Limb (tissue), 2 donors: ENCODE measurements around the gene SORCS1.
"Not testable (repeated sequence)": the region's sequence is repeated elsewhere in the genome, so short reads cannot be mapped to it uniquely, and the experiment has no call there.

Experiments used
- DNase-seq, 2 donors: peaks; one replicate each; pipeline ENCODE4 v3.0.0-alpha.2; 2016; ENCODE audit errors: extremely low spot score in 2 of 2

SORCS1 gene

DNA sequence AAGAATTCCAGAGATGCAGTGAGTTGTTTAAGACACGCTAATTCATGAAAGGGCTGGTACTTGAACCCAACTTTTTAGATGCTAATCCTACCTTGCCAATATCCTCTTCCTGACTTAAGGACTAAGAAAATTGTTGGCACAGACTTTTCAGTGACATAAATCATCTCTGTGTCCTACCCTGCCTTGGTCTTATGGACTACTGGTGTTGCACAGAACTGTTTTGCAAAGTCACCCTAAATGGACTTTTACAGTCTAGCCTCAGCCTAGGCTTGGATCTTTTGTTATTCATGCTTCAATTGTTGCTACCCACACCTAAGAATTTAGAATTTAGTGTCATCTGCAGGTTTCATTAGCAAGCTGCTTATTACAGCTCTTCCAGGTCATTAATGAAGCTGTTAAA is 112.7 kb downstream of the SORCS1 start:
- DNase-seq: no peak

DNA sequence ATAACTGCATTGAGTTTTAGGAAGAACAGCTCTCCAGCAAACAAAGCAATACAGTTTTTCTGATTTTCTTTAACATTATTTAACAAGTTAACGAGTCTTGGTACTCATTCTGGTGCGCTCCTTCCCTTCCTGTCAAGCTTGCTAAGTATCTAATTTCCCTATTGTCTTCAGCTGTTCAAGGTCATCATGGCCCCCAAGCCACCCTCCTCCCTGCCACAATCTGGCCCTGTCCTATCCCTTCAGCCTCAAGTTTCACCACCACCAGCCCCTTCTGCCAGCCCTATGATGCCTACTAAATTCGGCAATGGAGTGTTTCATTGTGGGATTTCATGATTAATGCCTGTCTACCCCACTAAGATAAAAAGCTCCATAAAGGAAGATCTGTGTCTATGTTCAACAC is 121.0 kb downstream of the SORCS1 start:
- DNase-seq: no peak

DNA sequence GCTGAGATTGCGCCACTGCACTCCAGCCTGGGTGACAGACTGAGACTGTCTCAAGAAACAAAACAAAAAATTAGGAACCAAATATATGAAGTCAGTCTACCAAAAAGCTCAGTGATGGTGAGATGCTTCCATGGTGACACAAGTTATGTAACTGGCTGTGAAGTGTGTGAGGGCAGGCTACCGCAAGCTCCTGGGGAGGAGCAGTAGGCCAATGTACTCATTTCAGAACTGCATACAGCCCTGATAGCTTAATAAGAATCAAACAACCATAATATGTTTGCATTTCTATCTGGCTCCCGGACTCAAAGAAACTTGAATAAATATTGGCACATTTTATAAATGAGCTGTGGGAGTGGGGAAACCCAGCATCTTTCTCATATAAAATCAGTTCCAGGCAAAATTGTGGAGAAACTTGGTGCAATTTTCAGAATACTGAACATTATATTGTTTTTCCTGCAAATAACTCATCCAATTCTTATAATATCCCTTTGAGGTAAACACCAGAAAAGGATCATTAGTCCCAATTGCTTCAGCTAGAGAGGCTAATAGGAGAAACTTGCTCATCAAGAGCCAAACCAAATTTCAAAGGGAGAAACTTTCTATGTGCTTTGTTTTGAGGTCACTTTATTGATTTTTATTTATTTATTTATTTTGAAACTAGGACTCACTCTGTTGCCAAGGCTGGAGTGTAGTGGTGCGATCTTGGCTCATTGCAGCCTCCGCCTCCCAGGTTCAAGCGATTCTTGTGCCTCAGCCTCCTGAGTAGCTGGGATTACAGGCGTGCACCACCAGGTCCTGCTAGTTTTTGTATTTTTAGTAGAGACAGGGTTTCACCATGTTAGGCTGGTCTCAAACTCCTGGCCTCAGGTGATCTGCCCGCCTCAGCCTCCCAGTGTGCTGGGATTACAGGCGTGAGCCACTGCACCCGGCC is 127.0 kb downstream of the SORCS1 start:
- no peak for DNase-seq

GRCh38 chr10:107033799-107034422 is 130.6 kb downstream of the SORCS1 start:
- DNase-seq: no peak

- no peak for DNase-seq
Measured at GRCh38 chr10:107032700-107033401, 131.7 kb downstream of the SORCS1 start.

DNA sequence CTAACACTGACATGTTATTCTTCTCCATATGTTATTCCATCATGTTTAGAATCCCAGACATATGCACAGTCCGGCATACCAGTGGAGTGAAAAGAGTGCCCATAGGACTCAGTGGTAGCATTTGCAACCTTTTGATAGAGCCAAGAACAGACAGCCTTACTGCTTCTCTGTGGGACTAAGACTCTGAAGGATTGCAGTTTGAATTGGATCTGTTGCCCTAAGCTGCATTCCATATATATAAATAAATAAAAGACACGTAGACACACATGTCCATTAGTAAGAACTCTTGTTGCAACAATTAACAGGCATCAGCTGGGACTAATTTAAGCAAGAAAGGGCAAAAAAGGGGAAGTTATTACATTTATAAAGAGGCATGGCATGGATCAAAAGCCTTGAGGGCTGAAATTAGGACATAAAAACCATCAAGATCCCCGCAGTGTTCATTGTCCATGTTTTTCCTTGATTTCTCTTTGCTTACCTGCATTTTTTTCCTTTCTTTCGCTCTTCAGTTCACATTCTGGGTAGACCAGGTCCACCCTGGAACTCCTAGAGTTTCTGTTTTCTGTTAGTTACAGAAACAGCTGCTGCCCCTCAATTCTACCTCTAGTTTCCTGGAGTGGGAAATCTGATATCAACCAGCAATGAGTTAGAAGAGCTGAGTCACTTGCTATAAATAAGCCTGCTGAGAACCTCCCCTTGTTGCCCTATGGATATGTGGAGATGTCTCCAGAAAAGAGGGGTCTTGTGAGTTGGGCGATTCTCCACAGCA is 132.4 kb downstream of the SORCS1 start:
- DNase-seq: peak in 1 of 2 donors; percentile 63

DNA sequence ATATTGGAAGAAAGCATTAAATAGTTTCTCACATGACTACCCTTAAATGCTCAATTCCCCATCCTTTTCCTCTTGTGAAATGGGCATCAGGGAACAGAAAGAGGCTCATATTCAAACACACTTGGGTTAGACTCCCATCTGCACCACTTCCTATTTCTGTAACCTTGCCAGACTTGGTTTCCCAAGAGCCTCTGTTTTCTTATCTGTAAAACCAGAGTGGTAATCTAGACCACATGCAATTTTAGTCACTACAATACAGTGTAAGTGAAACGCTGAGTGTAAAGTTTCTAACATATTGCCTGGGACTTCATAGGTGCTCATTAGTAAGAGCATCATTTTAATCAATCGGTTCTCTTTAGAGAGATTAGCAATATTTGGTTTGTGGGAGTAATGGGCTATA is 136.3 kb downstream of the SORCS1 start:
- DNase-seq: no peak

DNA sequence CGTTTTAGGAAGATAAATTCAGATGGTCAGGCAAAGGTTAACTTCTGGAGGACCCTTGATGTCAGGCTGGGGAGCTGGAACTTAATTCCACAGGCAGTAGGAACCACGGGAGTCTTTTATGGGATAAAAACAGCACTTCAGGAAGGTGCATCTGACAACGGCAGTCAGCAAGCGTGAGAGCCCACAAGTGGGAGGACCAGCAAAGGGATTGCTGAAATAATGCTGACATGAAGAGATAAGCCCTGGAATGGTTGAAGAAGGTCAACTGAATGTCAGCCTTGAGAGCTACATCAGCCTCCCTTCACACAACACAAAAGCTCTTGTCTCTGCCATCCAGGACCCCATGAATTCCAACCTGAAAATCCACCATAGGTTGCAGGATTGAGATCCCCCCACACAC is 138.8 kb downstream of the SORCS1 start:
- DNase-seq: no peak

DNA sequence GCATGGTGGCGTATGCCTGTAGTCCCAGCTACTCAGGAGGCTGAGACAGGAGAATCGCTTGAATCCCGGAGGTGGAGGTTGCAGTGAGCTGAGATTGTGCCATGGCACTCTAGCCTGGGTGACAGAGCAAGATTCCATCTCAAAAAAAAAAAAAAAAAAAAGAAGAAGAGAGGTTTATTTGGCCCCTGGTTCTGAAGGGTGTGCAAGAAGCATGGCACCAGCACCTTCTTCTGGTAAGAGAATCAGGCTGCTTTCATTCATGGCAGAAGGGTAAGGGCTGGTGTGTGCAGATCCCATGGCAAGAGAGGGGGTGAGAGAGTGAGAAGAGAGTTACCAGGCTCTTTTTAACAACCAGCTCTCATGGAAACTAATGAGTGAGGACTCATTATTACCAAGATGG is 140.5 kb downstream of the SORCS1 start:
- DNase-seq: not testable (repeated sequence)

GRCh38 chr10:107022600-107023354 is 141.7 kb downstream of the SORCS1 start:
- no peak for DNase-seq

DNA sequence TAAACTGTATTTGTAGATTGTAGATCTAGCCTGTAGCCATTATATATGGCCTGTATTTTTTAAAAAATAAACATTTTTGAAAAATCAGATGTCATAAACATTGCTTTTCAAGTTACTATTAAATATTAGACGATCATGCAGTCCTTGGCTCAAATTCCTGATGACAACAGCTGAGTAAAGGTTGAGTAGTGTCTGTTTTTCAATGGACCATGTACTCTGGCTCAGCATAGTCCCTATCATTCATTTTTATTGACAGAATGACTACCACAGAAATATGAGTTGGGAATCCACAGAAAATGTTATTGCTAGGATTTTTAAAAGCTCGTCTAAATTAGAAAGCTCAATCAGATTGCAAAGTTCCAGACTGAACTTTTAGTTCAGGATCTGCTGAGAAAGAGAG is 145.4 kb downstream of the SORCS1 start:
- no peak for DNase-seq

DNA sequence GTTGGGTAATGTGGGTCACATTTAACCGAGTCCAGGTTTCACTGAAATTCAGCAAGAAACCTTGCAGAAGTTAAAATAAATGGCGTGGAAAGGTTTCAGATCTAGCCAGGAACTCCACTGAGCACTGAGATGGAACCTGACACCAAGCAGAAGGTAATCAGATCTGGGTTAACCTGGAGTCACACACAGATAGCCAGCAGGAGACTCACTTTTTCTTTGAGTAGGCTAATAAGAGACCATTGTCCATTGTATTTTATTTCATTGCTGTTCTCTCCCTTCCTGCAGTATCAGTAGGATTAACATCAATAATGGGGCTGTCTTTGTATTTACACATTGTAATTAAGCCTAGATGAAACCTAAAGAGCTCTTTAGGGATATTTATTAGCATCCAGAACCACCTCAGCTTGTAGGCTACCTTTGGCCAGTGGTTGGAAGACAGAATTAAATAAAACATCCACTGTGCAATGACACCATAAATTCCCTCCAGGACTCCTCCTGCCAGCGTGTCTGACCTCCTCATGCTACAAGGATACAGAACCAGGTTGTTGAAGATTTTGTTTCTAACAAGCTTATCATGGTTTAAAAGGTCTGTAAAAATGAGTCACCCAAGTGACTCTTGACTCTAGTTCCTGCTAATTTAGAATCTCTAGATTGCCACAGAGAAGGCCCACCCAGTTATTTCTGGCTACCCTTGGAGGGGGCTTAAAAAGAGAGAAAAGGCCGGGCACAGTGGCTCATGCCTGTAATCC is 151.1 kb downstream of the SORCS1 start:
- DNase-seq: no peak

- no peak for DNase-seq
Measured at GRCh38 chr10:107011992-107012391, 152.5 kb downstream of the SORCS1 start.

- DNase-seq: no peak
Measured at GRCh38 chr10:107011105-107011504, 153.4 kb downstream of the SORCS1 start.

- no peak for DNase-seq
Measured at GRCh38 chr10:107010531-107010930, 154.0 kb downstream of the SORCS1 start.

- DNase-seq: no peak
Measured at GRCh38 chr10:107004362-107004761, 160.1 kb downstream of the SORCS1 start.

DNA sequence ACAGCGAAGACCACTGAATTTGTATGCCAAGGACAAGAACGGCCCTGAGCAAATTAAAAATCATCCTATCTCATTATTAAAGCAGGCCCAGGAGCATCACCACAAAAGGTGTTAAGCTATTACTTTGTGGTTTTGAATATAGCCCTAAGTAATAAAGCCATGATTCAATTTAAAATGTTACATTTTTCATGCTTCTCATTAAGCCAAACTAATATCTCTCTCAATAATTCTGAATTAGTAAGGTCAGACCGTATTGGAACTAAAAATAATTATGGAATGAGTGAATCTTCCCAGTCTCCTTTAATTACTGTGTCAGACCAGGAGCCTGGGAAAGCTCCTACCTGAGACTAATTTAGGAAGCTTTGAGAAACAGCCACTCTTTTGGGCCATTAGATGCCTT is 162.4 kb downstream of the SORCS1 start:
- DNase-seq: no peak

GRCh38 chr10:106999118-106999707 is 165.3 kb downstream of the SORCS1 start:
- DNase-seq: no peak

- no peak for DNase-seq
Measured at GRCh38 chr10:106997721-106998120, 166.8 kb downstream of the SORCS1 start.

DNA sequence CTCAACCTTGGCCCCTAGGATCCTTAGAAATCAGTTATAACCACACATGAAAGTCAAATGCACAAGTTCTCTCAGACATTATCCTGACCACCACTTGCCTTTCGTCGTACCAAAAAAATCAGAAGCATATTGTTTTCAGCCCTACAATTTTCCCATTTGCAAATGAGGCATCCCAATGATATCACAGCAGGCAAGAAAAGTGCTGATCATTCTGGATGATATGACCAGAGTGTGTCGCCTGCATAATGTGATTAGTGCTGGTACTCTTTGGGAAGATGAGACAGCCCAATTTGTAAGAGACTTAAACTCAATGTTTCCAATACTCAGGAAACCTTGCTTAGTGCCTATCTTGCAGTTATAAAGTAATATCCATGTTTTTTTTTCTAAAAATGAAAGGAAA is 168.0 kb downstream of the SORCS1 start:
- no peak for DNase-seq
